GM21526 (cell line): Measurements from ENCODE around the gene VAV1.
"Not testable (repeated sequence)": the region's sequence is repeated elsewhere in the genome, so short reads cannot be mapped to it uniquely, and the experiment has no call there.

Experiments used
- ATAC-seq: cut with Tn5 transposase; IDR thresholded peaks from one replicate; pipeline ENCODE4 v1.9.1; 2021; ENCODE audit warnings: moderate library complexity; ENCODE audit not compliant: unreplicated experiment, low FRiP score

Gene VAV1

GRCh38 chr19:6754653-6755463 is 17.6 kb upstream of the VAV1 start:
- ATAC-seq: no peak

GRCh38 chr19:6760606-6761005 is 11.9 kb upstream of the VAV1 start:
- no peak for ATAC-seq

- ATAC-seq: no peak
Observed at GRCh38 chr19:6761053-6761676, 11.3 kb upstream of the VAV1 start.

- not testable (repeated sequence) for ATAC-seq
Observed at GRCh38 chr19:6762253-6762797, 10.2 kb upstream of the VAV1 start.

- ATAC-seq: no peak
Observed at GRCh38 chr19:6765738-6766356, 6.7 kb upstream of the VAV1 start.

GRCh38 chr19:6766357-6767080 is 6.0 kb upstream of the VAV1 start:
- no peak for ATAC-seq

- peak; percentile 23 for ATAC-seq
Observed at GRCh38 chr19:6767081-6767356, 5.5 kb upstream of the VAV1 start.

GRCh38 chr19:6767357-6768235 is 4.9 kb upstream of the VAV1 start, which contains the start of gene SH2D3A:
Gene SH2D3A, minus strand, starts transcription at chr19:6767435. Its CDS starts 3,687 bp downstream, at chr19:6763748.
- ATAC-seq: peak; percentile 49

GRCh38 chr19:6768236-6768785 is 4.2 kb upstream of the VAV1 start:
- no peak for ATAC-seq

- ATAC-seq: no peak
Observed at GRCh38 chr19:6769006-6769619, 3.4 kb upstream of the VAV1 start.

GRCh38 chr19:6771648-6772027 is 870 bp upstream of the VAV1 start:
- not testable (repeated sequence) for ATAC-seq

GRCh38 chr19:6772866-6773322 is 386 bp downstream of the VAV1 start:
- ATAC-seq: no peak

GRCh38 chr19:6773323-6773931 is 919 bp downstream of the VAV1 start:
- no peak for ATAC-seq

- ATAC-seq: no peak
Observed at GRCh38 chr19:6774821-6775707, 2.6 kb downstream of the VAV1 start.

GRCh38 chr19:6776045-6776444 is 3.5 kb downstream of the VAV1 start:
- not testable (repeated sequence) for ATAC-seq

GRCh38 chr19:6776999-6777398 is 4.5 kb downstream of the VAV1 start:
- ATAC-seq: no peak

GRCh38 chr19:6777434-6777833 is 4.9 kb downstream of the VAV1 start:
- ATAC-seq: no peak

- ATAC-seq: no peak
Observed at GRCh38 chr19:6778386-6778785, 5.9 kb downstream of the VAV1 start.
